ENCODE data around the gene NACC1.
A peak's percentile ranks its signal among the peaks of the same experiment; 100 is the strongest.

The NACC1 gene

DNA sequence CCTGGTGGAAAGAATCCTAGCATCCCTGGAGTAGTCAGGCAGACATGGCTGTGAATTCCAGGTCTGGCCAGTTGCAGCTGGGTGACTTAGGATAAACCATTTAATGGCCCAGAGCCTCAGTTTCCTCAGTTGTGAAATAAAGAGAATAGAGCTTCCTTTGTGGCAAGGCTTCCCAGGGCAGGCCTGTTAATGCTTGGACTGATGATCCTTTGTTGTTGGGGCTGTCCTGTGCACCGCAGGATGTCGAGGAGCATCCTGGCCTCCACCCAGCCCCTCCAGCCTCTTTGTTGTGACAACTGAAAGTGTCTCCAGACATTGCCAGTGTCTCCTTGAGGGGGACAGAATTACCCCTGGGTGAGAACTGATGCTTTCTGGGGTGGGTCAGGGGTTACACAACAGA lies 31.7 kb upstream of the NACC1 start:
- peak overlapping the region; percentile 26 for H3K27ac ChIP-seq
- no peak for DNase-seq (ENCODE audit: low spot score)
- TF ChIP-seq, protein P1, sequence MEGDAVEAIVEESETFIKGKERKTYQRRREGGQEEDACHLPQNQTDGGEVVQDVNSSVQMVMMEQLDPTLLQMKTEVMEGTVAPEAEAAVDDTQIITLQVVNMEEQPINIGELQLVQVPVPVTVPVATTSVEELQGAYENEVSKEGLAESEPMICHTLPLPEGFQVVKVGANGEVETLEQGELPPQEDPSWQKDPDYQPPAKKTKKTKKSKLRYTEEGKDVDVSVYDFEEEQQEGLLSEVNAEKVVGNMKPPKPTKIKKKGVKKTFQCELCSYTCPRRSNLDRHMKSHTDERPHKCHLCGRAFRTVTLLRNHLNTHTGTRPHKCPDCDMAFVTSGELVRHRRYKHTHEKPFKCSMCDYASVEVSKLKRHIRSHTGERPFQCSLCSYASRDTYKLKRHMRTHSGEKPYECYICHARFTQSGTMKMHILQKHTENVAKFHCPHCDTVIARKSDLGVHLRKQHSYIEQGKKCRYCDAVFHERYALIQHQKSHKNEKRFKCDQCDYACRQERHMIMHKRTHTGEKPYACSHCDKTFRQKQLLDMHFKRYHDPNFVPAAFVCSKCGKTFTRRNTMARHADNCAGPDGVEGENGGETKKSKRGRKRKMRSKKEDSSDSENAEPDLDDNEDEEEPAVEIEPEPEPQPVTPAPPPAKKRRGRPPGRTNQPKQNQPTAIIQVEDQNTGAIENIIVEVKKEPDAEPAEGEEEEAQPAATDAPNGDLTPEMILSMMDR (conservative IDR thresholded peaks at IDR 0.05; ENCODE audit: low read depth) = no peak
- CTCF ChIA-PET = interaction anchor here (1.7 kb wide), 1 partner anchor 108 kb away, joined by 5 read pairs; no protein-coding TSS in a partner anchor
- POLR2A ChIA-PET (ENCODE audit: low non-redundant PET) = no interaction called here

- no peak for DNase-seq (ENCODE audit: low spot score)
- TF ChIP-seq, protein P1 (conservative IDR thresholded peaks at IDR 0.05; ENCODE audit: low read depth) = no peak
- ChIA-PET CTCF (interaction anchor here (1.2 kb wide), 1 partner anchor 110 kb away, joined by 6 read pairs; no protein-coding TSS in a partner anchor), POLR2A (ENCODE audit: low non-redundant PET) (no interaction called here)
- H3K27ac ChIP-seq = peak overlapping the region; percentile 26
Measured at GRCh38 chr19:13087295-13087694, 30.8 kb upstream of the NACC1 start.

DNA sequence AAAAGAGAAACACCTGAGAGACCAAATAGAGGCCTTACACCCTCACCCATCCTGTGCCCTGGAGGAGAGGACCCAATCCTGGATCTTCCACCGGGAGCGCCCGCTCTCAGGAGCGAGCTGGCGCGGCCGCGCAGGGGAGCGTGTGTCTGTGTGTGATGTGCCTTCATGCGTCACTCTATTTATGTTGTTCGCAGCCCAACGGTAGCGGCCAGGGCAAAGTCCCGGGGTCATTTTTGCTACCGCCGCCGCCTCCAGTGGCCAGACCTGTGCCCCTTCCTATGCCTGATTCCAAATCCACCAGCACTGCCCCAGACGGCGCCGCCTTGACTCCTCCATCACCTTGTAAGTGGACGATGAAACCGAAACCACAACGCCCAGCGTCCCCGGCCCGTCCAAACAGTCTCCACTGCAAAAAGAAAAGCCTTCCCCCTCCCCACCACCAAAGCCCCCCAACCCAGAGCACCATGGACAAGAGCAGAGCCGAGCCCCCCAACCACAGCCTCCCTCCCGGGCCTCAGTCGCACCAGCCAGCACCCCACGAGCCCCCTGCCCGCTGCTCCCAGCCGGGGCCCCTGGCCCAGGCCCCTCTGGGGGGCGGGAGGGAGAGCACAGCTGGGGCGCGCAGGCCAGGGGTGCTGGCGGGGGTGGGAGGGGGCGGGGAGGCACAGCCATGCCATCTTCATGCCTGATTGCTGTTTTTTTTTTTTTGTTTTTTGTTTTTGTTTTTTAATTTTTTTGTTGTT lies 30.1 kb upstream of the NACC1 start:
- POLR2A ChIA-PET (ENCODE audit: low non-redundant PET) = no interaction called here
- CTCF ChIA-PET = interaction anchor here (0.6 to 2.3 kb wide), 3 partner anchors 8 to 110 kb away, joined by 4 to 7 read pairs (median 6); no protein-coding TSS in a partner anchor
- TF ChIP-seq, protein P1 (conservative IDR thresholded peaks at IDR 0.05; ENCODE audit: low read depth) = no peak
- no peak for DNase-seq (ENCODE audit: low spot score)
- H3K27ac ChIP-seq = no peak overlapping the region

- CTCF ChIA-PET = interaction anchor here (1.1 to 2.3 kb wide), 2 partner anchors 16 to 111 kb away, joined by 4 to 7 read pairs; no protein-coding TSS in a partner anchor
- POLR2A ChIA-PET (ENCODE audit: low non-redundant PET) = interaction anchor here (0.6 kb wide), 1 partner anchor 18 kb away, joined by 6 read pairs; no protein-coding TSS in a partner anchor
- TF ChIP-seq, protein P1 (conservative IDR thresholded peaks at IDR 0.05; ENCODE audit: low read depth) = no peak
Measured at GRCh38 chr19:13089139-13089856, 28.8 kb upstream of the NACC1 start.

DNA sequence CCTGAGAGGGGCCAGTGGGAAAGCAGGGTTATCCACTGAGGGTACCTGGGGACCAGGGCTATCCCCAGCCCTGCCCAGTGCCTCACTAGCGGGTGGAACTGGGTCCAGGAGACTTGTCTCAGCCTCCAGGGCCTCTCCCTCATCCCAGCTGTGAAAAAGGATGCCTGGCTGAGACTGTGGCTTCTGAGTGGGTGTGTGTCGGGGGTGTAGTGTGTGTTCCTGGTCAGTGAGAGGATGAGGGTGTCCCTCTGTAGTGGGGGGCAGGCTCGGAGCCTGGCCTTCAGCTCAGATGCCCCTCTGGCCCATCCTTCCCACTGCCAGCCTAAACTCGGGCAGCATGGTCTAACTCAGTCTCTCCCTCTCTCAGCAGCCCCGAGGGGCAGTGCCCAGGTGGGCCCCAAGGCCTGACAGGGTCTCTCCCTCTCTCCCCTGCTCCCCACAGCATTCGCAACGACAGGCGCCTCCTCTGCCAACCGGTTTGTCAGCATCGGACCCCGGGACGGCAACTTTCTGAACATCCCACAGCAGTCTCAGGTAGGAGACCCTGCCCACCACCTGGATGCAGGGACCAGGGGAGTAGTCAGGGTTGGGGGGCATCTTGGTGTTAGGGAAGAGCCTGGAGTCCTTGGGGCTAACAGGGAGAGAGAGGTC lies 28.1 kb upstream of the NACC1 start:
- POLR2A ChIA-PET (ENCODE audit: low non-redundant PET) = interaction anchor here (0.6 kb wide), 1 partner anchor 18 kb away, joined by 6 read pairs; no protein-coding TSS in a partner anchor
- peak overlapping the region; percentile 72 for H3K27ac ChIP-seq
- DNase-seq (ENCODE audit: low spot score) = no peak
- TF ChIP-seq, protein P1 (conservative IDR thresholded peaks at IDR 0.05; ENCODE audit: low read depth) = no peak
- CTCF ChIA-PET = interaction anchor here (1.1 to 2.3 kb wide), 2 partner anchors 17 to 112 kb away, joined by 4 to 7 read pairs; no protein-coding TSS in a partner anchor

More at GRCh38 chr19:13089139-13089856, 28.8 kb upstream of the NACC1 start:
- peak; percentile 51 for DNase-seq (ENCODE audit: low spot score)
- H3K27ac ChIP-seq = peak overlapping the region; percentile 72

Data from RWPE1 (cell line).